ENCODE results near the gene ABCA6.
"Not testable (repeated sequence)": the region's sequence is repeated elsewhere in the genome, so short reads cannot be mapped to it uniquely, and the experiment has no call there.

Gene ABCA6

GRCh38 chr17:69075823-69076222, 65.9 kb downstream of the ABCA6 start:
- Histone ChIP-seq H3K36me3 (ENCODE audit: insufficient read depth, low read length) (no peaks in the 10 kb centered on the region), H3K4me2 (ENCODE audit: low read length) (no peak overlapping the region), H3K4me3 (ENCODE audit: low read depth, low read length, poor library complexity, severe bottlenecking) (no peak overlapping the region), H2AFZ (ENCODE audit: low read length) (no peak overlapping the region), H3K79me2 (ENCODE audit: insufficient read depth, low read length) (no peaks in the 10 kb centered on the region), H3K27ac (ENCODE audit: low read depth, low read length, poor library complexity, severe bottlenecking) (no peak overlapping the region), H3K27me3 (ENCODE audit: insufficient read depth, low read length) (no peaks in the 10 kb centered on the region), H3K9me2 (ENCODE audit: low read depth, low read length) (no peaks in the 10 kb centered on the region), H3K9ac (ENCODE audit: low read length) (no peak overlapping the region), H3K9me3 (ENCODE audit: low read length) (no peaks in the 10 kb centered on the region), H4K20me1 (ENCODE audit: insufficient read depth, low read length) (no peaks in the 10 kb centered on the region), H3F3A (ENCODE audit: insufficient read depth, low read length) (no peaks in the 10 kb centered on the region), H3K4me1 (ENCODE audit: insufficient read depth, low read length, severe bottlenecking) (peaks cover under 1% of the 10 kb centered on the region)
- no peak for TF ChIP-seq CTCF (IDR thresholded peaks at IDR 0.05; ENCODE audit: low read length)
- TF ChIP-seq EZH2 (IDR thresholded peaks at IDR 0.05; ENCODE audit: borderline replicate concordance, low read length) = no peak

GRCh38 chr17:69073392-69073791, 68.3 kb downstream of the ABCA6 start:
- not testable (repeated sequence) for H3K27ac ChIP-seq (ENCODE audit: low read depth, low read length, poor library complexity, severe bottlenecking)

GRCh38 chr17:69072803-69073256, 68.9 kb downstream of the ABCA6 start:
- H3K4me2 ChIP-seq (ENCODE audit: low read length); H3K4me3 ChIP-seq (ENCODE audit: low read depth, low read length, poor library complexity, severe bottlenecking): not testable (repeated sequence)

More at GRCh38 chr17:69073392-69073791, 68.3 kb downstream of the ABCA6 start:
- not testable (repeated sequence) for H3K27me3 ChIP-seq (ENCODE audit: insufficient read depth, low read length); H4K20me1 ChIP-seq (ENCODE audit: insufficient read depth, low read length); H2AFZ ChIP-seq (ENCODE audit: low read length); H3K4me3 ChIP-seq (ENCODE audit: low read depth, low read length, poor library complexity, severe bottlenecking); H3K9me2 ChIP-seq (ENCODE audit: low read depth, low read length); H3K4me2 ChIP-seq (ENCODE audit: low read length); H3K9me3 ChIP-seq (ENCODE audit: low read length); H3K4me1 ChIP-seq (ENCODE audit: insufficient read depth, low read length, severe bottlenecking); H3K36me3 ChIP-seq (ENCODE audit: insufficient read depth, low read length); H3K79me2 ChIP-seq (ENCODE audit: insufficient read depth, low read length); H3K9ac ChIP-seq (ENCODE audit: low read length); H3F3A ChIP-seq (ENCODE audit: insufficient read depth, low read length)

GRCh38 chr17:69071233-69071586, 70.5 kb downstream of the ABCA6 start:
- not testable (repeated sequence) for H3F3A ChIP-seq (ENCODE audit: insufficient read depth, low read length); H3K36me3 ChIP-seq (ENCODE audit: insufficient read depth, low read length); H3K9me2 ChIP-seq (ENCODE audit: low read depth, low read length); H3K4me1 ChIP-seq (ENCODE audit: insufficient read depth, low read length, severe bottlenecking); H3K27me3 ChIP-seq (ENCODE audit: insufficient read depth, low read length); H3K4me3 ChIP-seq (ENCODE audit: low read depth, low read length, poor library complexity, severe bottlenecking); H3K27ac ChIP-seq (ENCODE audit: low read depth, low read length, poor library complexity, severe bottlenecking); H3K79me2 ChIP-seq (ENCODE audit: insufficient read depth, low read length); H3K9me3 ChIP-seq (ENCODE audit: low read length); H3K4me2 ChIP-seq (ENCODE audit: low read length); H2AFZ ChIP-seq (ENCODE audit: low read length); H4K20me1 ChIP-seq (ENCODE audit: insufficient read depth, low read length); H3K9ac ChIP-seq (ENCODE audit: low read length)

More at GRCh38 chr17:69072803-69073256, 68.9 kb downstream of the ABCA6 start:
- H3K9me2 ChIP-seq (ENCODE audit: low read depth, low read length); H3K9ac ChIP-seq (ENCODE audit: low read length); H3K79me2 ChIP-seq (ENCODE audit: insufficient read depth, low read length); H4K20me1 ChIP-seq (ENCODE audit: insufficient read depth, low read length); H3K27me3 ChIP-seq (ENCODE audit: insufficient read depth, low read length); H3K9me3 ChIP-seq (ENCODE audit: low read length); H3F3A ChIP-seq (ENCODE audit: insufficient read depth, low read length); H3K27ac ChIP-seq (ENCODE audit: low read depth, low read length, poor library complexity, severe bottlenecking); H2AFZ ChIP-seq (ENCODE audit: low read length); H3K36me3 ChIP-seq (ENCODE audit: insufficient read depth, low read length); H3K4me1 ChIP-seq (ENCODE audit: insufficient read depth, low read length, severe bottlenecking): not testable (repeated sequence)

GRCh38 chr17:69070378-69071232, 71.1 kb downstream of the ABCA6 start:
- H3K27me3 ChIP-seq (ENCODE audit: insufficient read depth, low read length); H3F3A ChIP-seq (ENCODE audit: insufficient read depth, low read length); H2AFZ ChIP-seq (ENCODE audit: low read length); H3K4me3 ChIP-seq (ENCODE audit: low read depth, low read length, poor library complexity, severe bottlenecking); H3K9me3 ChIP-seq (ENCODE audit: low read length); H3K4me1 ChIP-seq (ENCODE audit: insufficient read depth, low read length, severe bottlenecking); H3K4me2 ChIP-seq (ENCODE audit: low read length); H3K9me2 ChIP-seq (ENCODE audit: low read depth, low read length); H3K9ac ChIP-seq (ENCODE audit: low read length); H3K36me3 ChIP-seq (ENCODE audit: insufficient read depth, low read length); H3K27ac ChIP-seq (ENCODE audit: low read depth, low read length, poor library complexity, severe bottlenecking); H3K79me2 ChIP-seq (ENCODE audit: insufficient read depth, low read length); H4K20me1 ChIP-seq (ENCODE audit: insufficient read depth, low read length): not testable (repeated sequence)
